Common myeloid progenitor, CD34-positive (primary cell): ENCODE measurements around the gene CYFIP2.
A peak's percentile ranks its signal among the peaks of the same experiment; 100 is the strongest.

Experiments
- CTCF ChIA-PET: fragments of 350-600 bp; sonication (Branson Sonifier 250); formaldehyde crosslinking; loops from one replicate; lab custom pipeline; 2021; ENCODE audit warnings: antibody characterized with exemption; lab: Charles Lee
- POLR2A ChIA-PET: fragments of 350-600 bp; sonication (Branson Sonifier 250); formaldehyde crosslinking; loops from one replicate; lab custom pipeline; 2021; ENCODE audit warnings: antibody characterized with exemption; lab: Charles Lee
- DNase-seq, 3 donors: peaks; one replicate each; pipeline versions ENCODE4 v3.0.0 to v3.0.0-alpha.2; 2013
- H3K27ac ChIP-seq, 2 experiments: 1 replicate in 1 of 2; 2 replicates in 1 of 2; pipeline ENCODE4 v1.7.0; 2013; ENCODE audit warnings: inconsistent platforms in 2 of 2, low read length in 2 of 2, mild to moderate bottlenecking in 2 of 2, low read depth in 1 of 2, moderate library complexity in 1 of 2; ENCODE audit not compliant: severe bottlenecking in 2 of 2, insufficient read depth in 1 of 2, poor library complexity in 1 of 2
- H3K27me3 ChIP-seq, 5 experiments: replicated peaks in 2 of 5; 1 replicate in 3 of 5; 2 replicates in 2 of 5; pipeline versions ENCODE4 v1.6.1 to v1.7.0; 2013; ENCODE audit warnings: low read length in 4 of 5, mild to moderate bottlenecking in 2 of 5, moderate library complexity in 2 of 5, inconsistent platforms in 1 of 5; ENCODE audit not compliant: insufficient read depth in 5 of 5, control insufficient read depth in 4 of 5
- H3K36me3 ChIP-seq, 4 experiments: 1 replicate in 2 of 4; 2 replicates in 2 of 4; pipeline versions ENCODE4 v1.6.1 to v1.7.0; 2013; ENCODE audit warnings: low read length in 3 of 4, control low read depth in 1 of 4, mild to moderate bottlenecking in 1 of 4; ENCODE audit not compliant: control insufficient read depth in 4 of 4, insufficient read depth in 4 of 4
- H3K4me1 ChIP-seq, 4 experiments: 1 replicate in 3 of 4; 2 replicates in 1 of 4; pipeline versions ENCODE4 v1.6.1 to v1.7.1; 2013; ENCODE audit warnings: low read length in 3 of 4, mild to moderate bottlenecking in 3 of 4, control low read depth in 1 of 4, inconsistent platforms in 1 of 4, moderate library complexity in 1 of 4; ENCODE audit not compliant: control insufficient read depth in 4 of 4, insufficient read depth in 4 of 4; ENCODE audit errors: control extremely low read depth in 1 of 4
- H3K4me3 ChIP-seq, 7 experiments: 1 replicate in 4 of 7; 2 replicates in 3 of 7; pipeline versions ENCODE4 v1.5.1 to v1.7.0; 2013; ENCODE audit warnings: mild to moderate bottlenecking in 7 of 7, low read length in 6 of 7, moderate library complexity in 6 of 7, inconsistent platforms in 2 of 7, low read depth in 2 of 7, control low read depth in 1 of 7; ENCODE audit not compliant: insufficient read depth in 4 of 7, control insufficient read depth in 1 of 7; ENCODE audit errors: extremely low read depth in 1 of 7
- H3K9me3 ChIP-seq, 5 experiments: 1 replicate in 4 of 5; 2 replicates in 1 of 5; pipeline versions ENCODE4 v1.6.1 to v1.7.1; 2013; ENCODE audit warnings: low read length in 4 of 5, mild to moderate bottlenecking in 2 of 5, inconsistent platforms in 1 of 5, low read depth in 1 of 5, moderate library complexity in 1 of 5; ENCODE audit not compliant: control insufficient read depth in 4 of 5, insufficient read depth in 2 of 5; ENCODE audit errors: control extremely low read depth in 1 of 5
- WGBS: methylation state at CpG from one replicate; pipeline ENCODE4 v1.1.5; 2013; ENCODE audit not compliant: insufficient coverage; 5-methylcytosine and 5-hydroxymethylcytosine counted together

CYFIP2 gene

DNA sequence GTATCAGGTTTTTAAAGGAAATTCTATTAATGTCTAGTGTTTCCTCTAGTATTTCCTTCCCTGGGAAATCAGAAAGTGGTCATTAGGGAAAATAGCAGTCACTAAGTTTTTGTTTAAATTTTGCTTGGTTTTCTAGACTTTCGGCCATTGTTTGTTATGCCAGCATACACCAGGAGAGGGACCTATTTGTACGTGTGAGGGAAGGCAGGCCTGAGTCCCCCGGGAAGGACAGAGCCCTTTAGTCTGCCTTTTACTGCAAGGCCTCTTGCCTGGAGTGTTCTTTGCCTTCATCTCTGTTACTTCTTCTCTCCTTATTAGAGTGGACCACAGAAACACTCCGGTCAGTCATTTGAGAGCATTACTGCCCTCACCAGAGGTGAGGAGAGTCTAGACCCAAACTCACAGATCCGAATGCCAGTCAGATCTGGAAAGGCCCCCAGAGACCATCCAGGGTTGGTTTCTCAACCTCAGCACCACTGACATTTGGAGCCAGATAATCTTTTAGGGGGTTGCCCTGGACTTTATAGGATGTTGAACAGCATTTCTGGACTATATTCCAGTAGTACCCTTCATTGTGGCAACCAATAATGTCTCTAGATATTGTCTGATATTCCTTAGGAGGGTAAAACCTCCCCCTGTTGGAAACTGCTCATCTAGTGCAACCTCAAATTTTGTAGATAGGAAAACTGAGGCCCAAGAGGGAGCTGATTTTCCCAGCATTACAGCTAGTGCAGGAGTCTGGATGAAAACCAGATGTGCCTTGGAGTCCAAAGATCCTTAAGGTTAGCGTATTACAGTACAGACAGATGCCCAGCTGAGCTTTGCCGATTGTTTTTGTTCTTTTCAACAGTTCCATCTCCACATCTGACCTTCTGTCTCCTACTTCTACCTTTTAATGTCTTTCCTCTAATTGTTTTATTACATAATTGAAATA is 101.1 kb downstream of the CYFIP2 start:
- Histone ChIP-seq H3K4me1 (peaks cover 0 to 5% (median 2%) of the 10 kb centered on the region in 4 experiments), H3K27me3 (no peaks in the 10 kb centered on the region), H3K27ac (no peak overlapping the region), H3K9me3 (no peaks in the 10 kb centered on the region), H3K36me3 (peaks cover 20 to 79% (median 47%) of the 10 kb centered on the region in 4 experiments), H3K4me3 (no peak overlapping the region)
- CTCF ChIA-PET, result no interaction called here
- WGBS, result 91% methylated on average over 5 of the region's 7 CpGs
- POLR2A ChIA-PET, result no interaction called here
- peak in 2 of 3 donors; percentile 18 to 26 for DNase-seq

DNA sequence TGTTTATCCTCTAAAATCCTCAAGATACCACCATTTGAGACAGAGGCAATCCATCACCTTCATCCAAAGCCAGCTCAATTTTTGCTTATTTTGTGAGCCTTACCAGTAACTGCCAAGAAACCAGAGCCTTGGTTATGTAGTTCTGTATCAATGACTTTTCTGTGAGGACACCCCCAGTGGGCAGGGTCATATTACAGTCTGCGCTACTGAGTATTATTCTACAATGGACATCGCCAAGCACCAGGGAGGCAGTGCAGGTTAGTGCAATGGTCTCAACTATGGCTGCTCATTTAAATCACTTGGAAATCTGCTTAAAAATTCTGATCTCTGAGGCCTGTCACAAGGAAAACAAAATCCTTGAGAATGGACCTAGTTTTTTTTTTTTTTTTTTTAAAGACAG is 103.6 kb downstream of the CYFIP2 start:
- no peaks in the 10 kb centered on the region for H3K4me1 ChIP-seq
- no peaks in the 10 kb centered on the region for H3K27me3 ChIP-seq
- POLR2A ChIA-PET, result no interaction called here
- no peak overlapping the region for H3K4me3 ChIP-seq
- CTCF ChIA-PET, result interaction anchor here (0.6 to 1.4 kb wide), 2 partner anchors 10 to 348 kb away, joined by 3 read pairs; no protein-coding TSS in a partner anchor
- no peaks in the 10 kb centered on the region for H3K9me3 ChIP-seq
- 100% methylated on average over 2 of the region's 2 CpGs for WGBS
- peak in 2 of 3 donors; percentile 15 to 21 for DNase-seq
- no peak overlapping the region for H3K27ac ChIP-seq
- H3K36me3 ChIP-seq, result peaks cover 17 to 76% (median 51%) of the 10 kb centered on the region in 4 experiments

DNA sequence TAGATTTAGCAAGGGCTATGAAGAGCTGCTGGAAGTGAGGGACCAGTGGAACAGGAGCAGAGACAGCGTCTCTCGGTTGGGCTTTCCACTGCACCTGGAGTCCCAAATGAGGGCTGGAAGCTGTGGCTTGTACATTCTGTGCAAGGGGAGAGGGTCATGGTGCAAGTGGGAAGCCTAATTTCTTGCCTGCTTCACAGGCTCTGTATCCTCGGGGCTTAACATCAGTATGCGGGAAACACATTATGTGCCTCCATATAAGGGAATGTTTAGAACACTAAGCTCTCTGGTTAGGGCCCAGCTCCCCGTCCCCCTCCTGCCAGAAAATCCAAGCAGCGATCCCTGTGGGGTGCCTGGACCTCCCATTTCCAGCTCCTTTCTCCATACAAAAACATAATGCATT is 105.0 kb downstream of the CYFIP2 start:
- H3K27ac ChIP-seq, result no peak overlapping the region
- 94% methylated on average over 5 of the region's 6 CpGs for WGBS
- ChIA-PET POLR2A (interaction anchor here (0.6 kb wide), 1 partner anchor 9 kb away, joined by 5 read pairs; no protein-coding TSS in a partner anchor), CTCF (interaction anchor here (0.8 kb wide), 2 partner anchors 12 to 346 kb away, joined by 3 read pairs; no protein-coding TSS in a partner anchor)
- peaks cover 19 to 79% (median 55%) of the 10 kb centered on the region in 4 experiments for H3K36me3 ChIP-seq
- H3K4me1 ChIP-seq, result no peaks in the 10 kb centered on the region
- H3K4me3 ChIP-seq, result no peak overlapping the region
- DNase-seq, result no peak
- H3K27me3 ChIP-seq, result no peaks in the 10 kb centered on the region
- H3K9me3 ChIP-seq, result no peaks in the 10 kb centered on the region

DNA sequence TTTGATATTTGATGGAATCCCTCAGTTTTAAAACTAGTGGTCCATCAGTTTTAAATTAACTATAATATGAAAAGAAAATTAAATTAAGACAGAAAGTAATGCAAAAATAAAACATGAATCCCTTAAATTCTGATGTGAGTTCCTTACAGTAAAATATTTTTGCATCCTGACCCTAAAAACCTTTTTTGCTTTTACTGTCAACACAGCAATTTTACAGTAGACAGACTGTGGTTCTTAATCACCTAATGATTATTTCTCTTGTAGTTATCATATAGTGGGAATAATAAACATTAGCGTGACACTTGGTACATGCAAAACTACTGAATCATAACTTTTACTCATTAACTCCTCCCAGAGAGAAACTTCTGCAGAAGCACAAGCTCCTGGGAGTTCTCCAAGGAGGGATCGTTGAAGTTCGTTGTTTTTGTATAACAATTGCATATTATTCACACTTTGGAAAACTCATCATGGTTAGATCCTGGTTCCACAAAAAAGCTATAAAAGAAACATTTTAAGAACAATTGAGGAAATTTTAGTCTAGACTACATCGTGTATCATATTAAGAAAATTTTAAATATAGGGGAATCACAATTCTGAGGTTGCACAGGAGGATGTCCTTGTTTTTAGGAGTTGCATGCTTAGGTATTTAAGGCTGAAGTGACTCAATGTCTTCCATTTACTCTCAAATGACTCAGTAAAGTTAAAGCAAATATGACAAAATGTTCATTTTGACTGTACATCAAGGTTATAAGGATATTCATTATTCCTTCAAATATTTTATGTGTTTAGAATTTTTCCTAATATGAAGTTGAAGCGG is 105.9 kb downstream of the CYFIP2 start:
- H3K36me3 ChIP-seq, result peaks cover 24 to 79% (median 56%) of the 10 kb centered on the region in 4 experiments
- ChIA-PET POLR2A (no interaction called here), CTCF (interaction anchor here (0.8 to 1.1 kb wide), 3 partner anchors 10 to 345 kb away, joined by 3 read pairs; no protein-coding TSS in a partner anchor)
- WGBS, result 100% methylated on average over 1 of the region's 5 CpGs
- H3K27ac ChIP-seq, result no peak overlapping the region
- H3K4me3 ChIP-seq, result no peak overlapping the region
- DNase-seq, result no peak
- H3K27me3 ChIP-seq, result no peaks in the 10 kb centered on the region
- H3K9me3 ChIP-seq, result no peaks in the 10 kb centered on the region
- H3K4me1 ChIP-seq, result no peaks in the 10 kb centered on the region

DNA sequence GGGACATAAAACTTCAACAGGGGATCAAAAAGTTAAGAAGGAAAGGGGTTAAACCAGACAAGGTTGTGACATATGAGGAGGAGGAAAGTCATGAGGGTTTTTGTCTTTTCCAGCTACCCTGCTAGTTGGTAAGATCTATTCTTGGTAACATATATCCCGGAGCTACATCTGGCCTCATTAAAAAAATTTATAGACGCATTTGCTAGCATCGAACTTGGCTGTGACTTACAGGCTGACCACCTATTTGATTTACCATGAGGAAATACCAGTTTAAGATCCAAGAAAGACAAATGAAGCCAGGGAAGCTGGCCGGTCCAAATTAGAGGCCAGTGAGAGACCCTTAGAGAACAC is 106.5 kb downstream of the CYFIP2 start:
- no peaks in the 10 kb centered on the region for H3K4me1 ChIP-seq
- ChIA-PET POLR2A (no interaction called here), CTCF (interaction anchor here (1.1 kb wide), 1 partner anchor 11 kb away, joined by 3 read pairs; no protein-coding TSS in a partner anchor)
- H3K27ac ChIP-seq, result no peak overlapping the region
- H3K27me3 ChIP-seq, result no peaks in the 10 kb centered on the region
- DNase-seq, result no peak
- H3K9me3 ChIP-seq, result no peaks in the 10 kb centered on the region
- H3K36me3 ChIP-seq, result peaks cover 26 to 80% (median 58%) of the 10 kb centered on the region in 4 experiments
- no peak overlapping the region for H3K4me3 ChIP-seq
- WGBS, result 94% methylated on average over 3 of the region's 4 CpGs

DNA sequence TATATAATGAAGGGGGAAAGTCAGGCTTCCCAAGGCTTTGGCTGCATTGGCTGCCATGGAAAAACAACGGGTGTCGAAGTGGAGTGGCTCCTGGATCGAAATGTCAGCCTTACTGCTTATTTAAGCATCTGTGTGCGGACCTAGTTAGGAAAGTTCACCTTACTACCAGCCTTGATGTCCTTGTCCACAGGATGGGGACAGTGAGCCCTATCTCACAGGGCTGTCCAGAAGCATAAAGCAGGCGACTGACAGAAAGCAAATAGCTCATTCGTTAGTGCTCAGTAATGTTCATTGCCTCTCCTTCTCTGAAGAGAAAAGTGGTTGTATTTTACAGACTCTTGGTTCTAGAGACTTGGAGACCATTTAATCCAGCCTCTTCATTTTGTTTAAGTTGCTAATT is 112.6 kb downstream of the CYFIP2 start:
- H3K27me3 ChIP-seq, result no peaks in the 10 kb centered on the region
- no peak for DNase-seq
- ChIA-PET CTCF (no interaction called here), POLR2A (no interaction called here)
- H3K4me3 ChIP-seq, result no peak overlapping the region
- H3K4me1 ChIP-seq, result no peaks in the 10 kb centered on the region
- no peaks in the 10 kb centered on the region for H3K9me3 ChIP-seq
- no peak overlapping the region for H3K27ac ChIP-seq
- peaks cover 24 to 71% (median 48%) of the 10 kb centered on the region in 4 experiments for H3K36me3 ChIP-seq
- 90% methylated on average over 6 of the region's 6 CpGs for WGBS
